Natural killer cell (primary cell): ENCODE results near the gene CABLES1. TPM values are rescaled to one million over a fixed set of nuclear protein-coding genes. Genes with fewer than 3 reads are reported as not detected.
"Not testable (repeated sequence)": the region's sequence is repeated elsewhere in the genome, so short reads cannot be mapped to it uniquely, and the experiment has no call there.

ENCODE experiments used
- ATAC-seq, 3 donors: fragments of 150-1000 bp in 2 of 3; fragments of 200-7000 bp in 1 of 3; cut with Tn5 transposase; 1 replicate in 1 of 3; 2 replicates in 2 of 3; pipeline ENCODE4 v1.10.0; 2021; ENCODE audit warnings: mild to moderate bottlenecking in 2 of 3, moderate library complexity in 2 of 3
- DNase-seq, 2 donors: peaks; one replicate each; pipeline versions ENCODE4 v3.0.0 to v3.0.0-alpha.2; 2013 to 2021; ENCODE audit warnings: mixed read lengths in 1 of 2
- H3K27ac ChIP-seq: one replicate; pipeline ENCODE4 v1.5.1; 2013; ENCODE audit warnings: mild to moderate bottlenecking, low read length
- H3K27me3 ChIP-seq: one replicate; pipeline ENCODE4 v1.6.1; 2013; ENCODE audit warnings: low read length; ENCODE audit not compliant: control insufficient read depth, insufficient read depth
- H3K36me3 ChIP-seq: one replicate; pipeline ENCODE4 v1.6.1; 2013; ENCODE audit warnings: low read length; ENCODE audit not compliant: control insufficient read depth, insufficient read depth
- H3K4me1 ChIP-seq: one replicate; pipeline ENCODE4 v1.6.1; 2013; ENCODE audit warnings: low read length; ENCODE audit not compliant: control insufficient read depth, insufficient read depth
- H3K4me3 ChIP-seq: one replicate; pipeline ENCODE4 v1.5.1; 2013; ENCODE audit warnings: low read length
- H3K9me3 ChIP-seq: one replicate; pipeline ENCODE4 v1.6.1; 2013; ENCODE audit warnings: low read length; ENCODE audit not compliant: control insufficient read depth, insufficient read depth
- H3K27ac Mint-ChIP-seq, 2 donors: one replicate each; pipeline ENCODE4 v1.8.0; 2022; ENCODE audit warnings: mild to moderate bottlenecking in 2 of 2, mixed read lengths in 2 of 2, moderate library complexity in 1 of 2
- H3K27me3 Mint-ChIP-seq, 2 donors: one replicate each; pipeline ENCODE4 v1.8.0; 2022; ENCODE audit warnings: low read depth in 2 of 2, mixed read lengths in 2 of 2
- H3K36me3 Mint-ChIP-seq: one replicate; pipeline ENCODE4 v1.8.0; 2022; ENCODE audit warnings: mixed read lengths
- H3K4me1 Mint-ChIP-seq, 2 donors: one replicate each; pipeline ENCODE4 v1.8.0; 2022; ENCODE audit warnings: mixed read lengths in 2 of 2
- H3K4me3 Mint-ChIP-seq: one replicate; pipeline ENCODE4 v1.8.0; 2022; ENCODE audit warnings: mild to moderate bottlenecking, moderate library complexity, mixed read lengths
- H3K9me3 Mint-ChIP-seq, 2 donors: one replicate each; pipeline ENCODE4 v1.8.0; 2022; ENCODE audit warnings: mixed read lengths in 2 of 2
- CTCF ChIP-seq: fragments of 200-600 bp; IDR thresholded peaks from one replicate; pipeline ENCODE4 v1.8.0; 2022; ENCODE audit warnings: antibody characterized with exemption
- WGBS: methylation state at CpG from one replicate; pipeline ENCODE4 v1.1.7; 2013; ENCODE audit warnings: missing lambda C conversion rate; ENCODE audit not compliant: insufficient coverage; 5-methylcytosine and 5-hydroxymethylcytosine counted together
- intact Hi-C: fragments of 100-400 bp; cut with micrococcal nuclease; formaldehyde crosslinking; loops from one replicate; pipeline ENCODE4 v1.14.2; 2022
- total RNA-seq, 4 donors: library from RNA; stranded (reverse); fragments of 120-200 nt in 1 of 4; gene quantifications; one replicate each; pipeline versions ENCODE4 v1.2.3 to v1.2.4, GENCODE V29; 2013 to 2022

CABLES1 gene
- total RNA-seq, 3 donors from 2014 or later (not counting 1 experiment from before 2014, with no cell fraction given) = 1.3 to 2.2 (median 1.8) TPM

- H3K9me3 Mint-ChIP-seq = no peaks in the 10 kb centered on the region
- DNase-seq (no peak), ATAC-seq (no peak)
- no peak for TF ChIP-seq CTCF
- Histone ChIP-seq H3K4me3 (no peak overlapping the region), H3K4me1 (no peaks in the 10 kb centered on the region), H3K9me3 (no peaks in the 10 kb centered on the region), H3K36me3 (no peaks in the 10 kb centered on the region), H3K27me3 (no peaks in the 10 kb centered on the region), H3K27ac (no peak overlapping the region)
- no peak overlapping the region for H3K4me3 Mint-ChIP-seq
- H3K36me3 Mint-ChIP-seq = no peaks in the 10 kb centered on the region
- H3K27me3 Mint-ChIP-seq = peaks cover 5 to 16% of the 10 kb centered on the region in 2 donors
- H3K4me1 Mint-ChIP-seq = no peaks in the 10 kb centered on the region
- 97% methylated on average over 9 of the region's 9 CpGs for WGBS
- H3K27ac Mint-ChIP-seq = no peak overlapping the region
- intact Hi-C loops = no loop called here
Observed at GRCh38 chr18:23092121-23092520, 43.2 kb upstream of the CABLES1 start.

- ATAC-seq, H3K4me3 ChIP-seq, intact Hi-C loops: not testable (repeated sequence)
Observed at GRCh38 chr18:23093130-23093529, 42.2 kb upstream of the CABLES1 start.

GRCh38 chr18:23093772-23094171 lies 41.5 kb upstream of the CABLES1 start:
- Mint-ChIP-seq H3K4me1 (no peaks in the 10 kb centered on the region), H3K36me3 (no peaks in the 10 kb centered on the region), H3K27me3 (peaks cover 5 to 16% of the 10 kb centered on the region in 2 donors), H3K4me3 (no peak overlapping the region), H3K27ac (no peak overlapping the region), H3K9me3 (no peaks in the 10 kb centered on the region)
- no peak for TF ChIP-seq CTCF
- H3K4me3 ChIP-seq = no peak overlapping the region
- ATAC-seq = no peak
- H3K27ac ChIP-seq = no peak overlapping the region
- no peak for DNase-seq
- H3K36me3 ChIP-seq = no peaks in the 10 kb centered on the region
- intact Hi-C loops = no loop called here
- no peaks in the 10 kb centered on the region for H3K27me3 ChIP-seq
- no peaks in the 10 kb centered on the region for H3K9me3 ChIP-seq
- no peaks in the 10 kb centered on the region for H3K4me1 ChIP-seq
- WGBS = 94% methylated on average over 9 of the region's 9 CpGs

More at GRCh38 chr18:23093130-23093529, 42.2 kb upstream of the CABLES1 start:
- not testable (repeated sequence) for H3K36me3 Mint-ChIP-seq, H3K27ac Mint-ChIP-seq, H3K4me1 Mint-ChIP-seq, H3K9me3 Mint-ChIP-seq, H3K9me3 ChIP-seq, H3K27ac ChIP-seq, H3K27me3 ChIP-seq, DNase-seq, H3K4me1 ChIP-seq, H3K4me3 Mint-ChIP-seq, H3K36me3 ChIP-seq
- WGBS = 93% methylated on average over 9 of the region's 10 CpGs
- peaks cover 5 to 16% of the 10 kb centered on the region in 2 donors for H3K27me3 Mint-ChIP-seq

GRCh38 chr18:23094411-23095190 lies 40.7 kb upstream of the CABLES1 start:
- no peak overlapping the region for H3K4me3 ChIP-seq
- no peak overlapping the region for H3K27ac Mint-ChIP-seq
- H3K36me3 ChIP-seq = no peaks in the 10 kb centered on the region
- H3K27ac ChIP-seq = no peak overlapping the region
- ATAC-seq (no peak), DNase-seq (no peak)
- H3K9me3 Mint-ChIP-seq = no peaks in the 10 kb centered on the region
- no peak overlapping the region for H3K4me3 Mint-ChIP-seq
- TF ChIP-seq CTCF = no peak
- H3K27me3 ChIP-seq = no peaks in the 10 kb centered on the region
- H3K4me1 Mint-ChIP-seq = no peaks in the 10 kb centered on the region
- H3K4me1 ChIP-seq = no peaks in the 10 kb centered on the region
- 88% methylated on average over 18 of the region's 18 CpGs for WGBS
- no peaks in the 10 kb centered on the region for H3K36me3 Mint-ChIP-seq
- intact Hi-C loops = no loop called here
- no peaks in the 10 kb centered on the region for H3K9me3 ChIP-seq
- peaks cover 5 to 16% of the 10 kb centered on the region in 2 donors for H3K27me3 Mint-ChIP-seq
